DOHH2 (cell line): ENCODE results near the gene SCN8A.
A peak's percentile ranks its signal among the peaks of the same experiment; 100 is the strongest.

Experiments
- H3F3A ChIP-seq: fragments of 200-600 bp; sonication (generic), shearing (Covaris generic); 2 replicates; pipeline ENCODE4 v1.6.0; 2016; ENCODE audit warnings: antibody characterized with exemption, mild to moderate bottlenecking; ENCODE audit not compliant: control insufficient read depth, insufficient read depth
- H3K27ac ChIP-seq: fragments of 200-600 bp; sonication (generic); 2 replicates; pipeline ENCODE4 v1.5.1; 2014; ENCODE audit warnings: low read depth, mild to moderate bottlenecking, low read length, moderate library complexity
- H3K27me3 ChIP-seq: fragments of 200-600 bp; sonication (generic); 2 replicates; pipeline ENCODE4 v1.6.1; 2014; ENCODE audit warnings: mild to moderate bottlenecking, low read length, mixed read lengths; ENCODE audit not compliant: control insufficient read depth
- H3K36me3 ChIP-seq: fragments of 200-600 bp; sonication (generic); 2 replicates; pipeline ENCODE4 v1.6.1; 2014; ENCODE audit warnings: mild to moderate bottlenecking, low read length, moderate library complexity, mixed read lengths; ENCODE audit not compliant: control insufficient read depth
- H3K4me1 ChIP-seq: fragments of 200-600 bp; sonication (generic); 2 replicates; pipeline ENCODE4 v1.6.1; 2014; ENCODE audit warnings: mild to moderate bottlenecking, low read length, mixed read lengths; ENCODE audit not compliant: control insufficient read depth
- H3K4me2 ChIP-seq: fragments of 200-600 bp; sonication (generic); 2 replicates; pipeline ENCODE4 v1.6.0; 2014; ENCODE audit warnings: mild to moderate bottlenecking, low read length, moderate library complexity
- H3K4me3 ChIP-seq: fragments of 200-600 bp; sonication (generic); 2 replicates; pipeline ENCODE4 v1.5.1; 2014; ENCODE audit warnings: mild to moderate bottlenecking, low read length, mixed read lengths
- H3K79me2 ChIP-seq: fragments of 200-600 bp; sonication (generic); 2 replicates; pipeline ENCODE4 v1.6.1; 2014; ENCODE audit warnings: mild to moderate bottlenecking, low read length, mixed read lengths; ENCODE audit not compliant: control insufficient read depth
- H3K9me2 ChIP-seq: fragments of 200-600 bp; sonication (generic); replicated peaks from 2 replicates; pipeline ENCODE4 v1.6.1; 2014; ENCODE audit warnings: mild to moderate bottlenecking, low read length, mixed read lengths; ENCODE audit not compliant: control insufficient read depth
- H3K9me3 ChIP-seq: fragments of 200-600 bp; sonication (generic); 2 replicates; pipeline ENCODE4 v1.6.1; 2014; ENCODE audit warnings: antibody characterized with exemption, low read length, mixed read lengths; ENCODE audit not compliant: control insufficient read depth, insufficient read depth
- H4K20me1 ChIP-seq: fragments of 200-600 bp; sonication (generic); 2 replicates; pipeline ENCODE4 v1.6.0; 2014; ENCODE audit warnings: low read depth, mild to moderate bottlenecking, antibody characterized with exemption, low read length, moderate library complexity; ENCODE audit not compliant: control insufficient read depth, insufficient read depth
- CTCF ChIP-seq: fragments of 200-600 bp; sonication (generic); IDR thresholded peaks from one replicate; pipeline ENCODE4 v1.5.1; 2014; ENCODE audit warnings: antibody characterized with exemption, mild to moderate bottlenecking, low read depth, low read length; ENCODE audit not compliant: poor library complexity, severe bottlenecking
- EZH2phosphoT487 ChIP-seq: fragments of 200-600 bp; sonication (generic); IDR thresholded peaks from 2 replicates; pipeline ENCODE4 v1.6.1; 2017; ENCODE audit warnings: borderline replicate concordance, mild to moderate bottlenecking, antibody characterized with exemption, low read length, moderate library complexity, mixed read lengths

Gene SCN8A

GRCh38 chr12:51591016-51591901 is at the start of gene SCN8A:
TSS of gene SCN8A (plus strand) at chr12:51591233. CDS start at chr12:51662818, 71,585 bp downstream.
- peaks cover 7% of the 10 kb centered on the region for H3K4me1 ChIP-seq
- H3K36me3 ChIP-seq: no peaks in the 10 kb centered on the region
- no peaks in the 10 kb centered on the region for H3K9me3 ChIP-seq
- no peak within 1 kb of the TSS for H3K27ac ChIP-seq
- peak; percentile 85; the same call in 1 of the 2 replicates for TF ChIP-seq EZH2phosphoT487
- TF ChIP-seq CTCF: no peak
- peak within 1 kb of the TSS; percentile 72 for H3K4me2 ChIP-seq
- no peaks in the 10 kb centered on the region for H3F3A ChIP-seq
- H3K9me2 ChIP-seq: no peaks in the 10 kb centered on the region
- no peaks in the 10 kb centered on the region for H4K20me1 ChIP-seq
- H3K4me3 ChIP-seq: peak within 1 kb of the TSS; percentile 74
- peaks cover 51% of the 10 kb centered on the region for H3K27me3 ChIP-seq
- no peaks in the 10 kb centered on the region for H3K79me2 ChIP-seq

GRCh38 chr12:51546097-51546496 is 44.9 kb upstream of the SCN8A start:
- Histone ChIP-seq H3K4me2 (no peak overlapping the region), H3K4me3 (no peak overlapping the region), H3K36me3 (no peaks in the 10 kb centered on the region), H3K4me1 (peaks cover 17% of the 10 kb centered on the region), H3K27ac (no peak overlapping the region), H3F3A (no peaks in the 10 kb centered on the region), H3K9me3 (no peaks in the 10 kb centered on the region), H3K79me2 (no peaks in the 10 kb centered on the region), H3K9me2 (no peaks in the 10 kb centered on the region), H3K27me3 (peaks cover 15% of the 10 kb centered on the region), H4K20me1 (no peaks in the 10 kb centered on the region)
- TF ChIP-seq CTCF (no peak), EZH2phosphoT487 (no peak)

GRCh38 chr12:51547606-51548005 is 43.4 kb upstream of the SCN8A start:
- no peak overlapping the region for H3K27ac ChIP-seq
- peaks cover 20% of the 10 kb centered on the region for H3K27me3 ChIP-seq
- no peaks in the 10 kb centered on the region for H3K79me2 ChIP-seq
- no peak overlapping the region for H3K4me3 ChIP-seq
- H3K9me2 ChIP-seq: no peaks in the 10 kb centered on the region
- no peaks in the 10 kb centered on the region for H3F3A ChIP-seq
- no peaks in the 10 kb centered on the region for H4K20me1 ChIP-seq
- no peaks in the 10 kb centered on the region for H3K36me3 ChIP-seq
- H3K4me1 ChIP-seq: peaks cover 17% of the 10 kb centered on the region
- H3K4me2 ChIP-seq: peak overlapping the region; percentile 32
- no peaks in the 10 kb centered on the region for H3K9me3 ChIP-seq
- TF ChIP-seq EZH2phosphoT487 (no peak), CTCF (no peak)
